ENCODE measurements around the gene TNFSF13.

TNFSF13 gene

DNA sequence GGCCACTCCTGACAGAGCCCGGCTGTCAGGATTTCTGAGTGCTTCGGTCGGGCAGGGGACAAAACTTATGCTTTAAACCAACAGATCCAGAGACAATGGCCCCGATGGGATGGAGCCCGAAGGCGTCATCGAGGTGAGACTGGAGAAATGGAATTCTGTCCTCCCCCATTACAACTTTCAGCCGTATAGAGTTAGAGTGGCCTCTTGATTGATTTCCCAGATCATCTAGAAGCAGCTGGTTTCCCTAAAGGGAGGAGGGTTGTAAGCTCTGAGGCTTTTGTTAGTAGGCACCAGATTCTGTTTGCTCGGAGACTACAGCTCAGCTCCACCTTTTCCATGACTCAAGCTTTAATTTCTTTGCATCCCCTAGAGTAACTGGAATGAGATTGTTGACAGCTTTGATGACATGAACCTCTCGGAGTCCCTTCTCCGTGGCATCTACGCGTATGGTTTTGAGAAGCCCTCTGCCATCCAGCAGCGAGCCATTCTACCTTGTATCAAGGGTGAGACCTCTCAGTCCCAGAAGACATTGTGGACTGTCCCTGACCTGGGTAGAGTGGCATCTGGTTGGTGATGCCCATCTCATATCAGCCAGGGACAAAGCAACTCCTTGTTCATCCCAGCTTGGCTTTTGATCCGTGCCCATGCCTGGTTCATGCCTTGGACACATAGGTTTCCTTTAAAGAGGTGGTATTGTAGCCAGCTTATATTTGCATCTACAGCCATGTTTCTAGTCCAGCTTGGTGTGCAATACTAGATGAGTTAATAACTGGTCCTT lies 15.8 kb downstream of the TNFSF13 start:
- in situ Hi-C loops (cut with MboI; ENCODE audit: low sequenced_read_pairs) = no loop called here

DNA sequence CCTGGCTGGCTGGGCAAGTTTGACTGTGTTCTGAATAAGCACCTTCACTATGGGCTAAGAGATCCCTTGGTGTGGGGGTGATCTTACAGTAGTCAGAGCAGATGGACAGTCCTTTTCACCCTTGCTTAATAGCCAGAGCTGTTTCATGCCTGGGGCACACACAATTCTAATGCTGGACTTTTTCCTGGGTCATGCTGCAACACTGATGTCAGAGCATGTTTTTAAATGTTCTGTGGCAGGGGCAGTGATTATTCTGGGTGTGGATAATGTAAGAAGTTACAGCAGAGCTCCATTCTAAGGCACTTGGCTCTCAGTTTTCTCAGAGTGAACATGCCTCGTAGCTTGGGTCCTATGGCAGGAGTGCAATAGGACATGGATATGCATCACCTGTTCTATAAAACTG lies 16.9 kb downstream of the TNFSF13 start:
- in situ Hi-C loops (cut with MboI; ENCODE audit: low sequenced_read_pairs) = no loop called here

GRCh38 chr17:7575959-7576358 lies 17.4 kb downstream of the TNFSF13 start:
- in situ Hi-C loops (cut with MboI; ENCODE audit: low sequenced_read_pairs) = no loop called here

- in situ Hi-C loops (cut with MboI; ENCODE audit: low sequenced_read_pairs) = no loop called here
Measured at GRCh38 chr17:7576432-7576937, 17.9 kb downstream of the TNFSF13 start.

GRCh38 chr17:7577327-7578199 lies 19.0 kb downstream of the TNFSF13 start:
- in situ Hi-C loops (cut with MboI; ENCODE audit: low sequenced_read_pairs) = no loop called here

GRCh38 chr17:7579001-7579833 lies 20.7 kb downstream of the TNFSF13 start, which contains the start of gene CD68:
Gene CD68 (plus strand): TSS chr17:7579638. CDS start chr17:7579678, 40 bp downstream.
- in situ Hi-C loops (cut with MboI; ENCODE audit: low sequenced_read_pairs) = no loop called here

- in situ Hi-C loops (cut with MboI; ENCODE audit: low sequenced_read_pairs) = no loop called here
Measured at GRCh38 chr17:7579834-7580603, 21.5 kb downstream of the TNFSF13 start.

DNA sequence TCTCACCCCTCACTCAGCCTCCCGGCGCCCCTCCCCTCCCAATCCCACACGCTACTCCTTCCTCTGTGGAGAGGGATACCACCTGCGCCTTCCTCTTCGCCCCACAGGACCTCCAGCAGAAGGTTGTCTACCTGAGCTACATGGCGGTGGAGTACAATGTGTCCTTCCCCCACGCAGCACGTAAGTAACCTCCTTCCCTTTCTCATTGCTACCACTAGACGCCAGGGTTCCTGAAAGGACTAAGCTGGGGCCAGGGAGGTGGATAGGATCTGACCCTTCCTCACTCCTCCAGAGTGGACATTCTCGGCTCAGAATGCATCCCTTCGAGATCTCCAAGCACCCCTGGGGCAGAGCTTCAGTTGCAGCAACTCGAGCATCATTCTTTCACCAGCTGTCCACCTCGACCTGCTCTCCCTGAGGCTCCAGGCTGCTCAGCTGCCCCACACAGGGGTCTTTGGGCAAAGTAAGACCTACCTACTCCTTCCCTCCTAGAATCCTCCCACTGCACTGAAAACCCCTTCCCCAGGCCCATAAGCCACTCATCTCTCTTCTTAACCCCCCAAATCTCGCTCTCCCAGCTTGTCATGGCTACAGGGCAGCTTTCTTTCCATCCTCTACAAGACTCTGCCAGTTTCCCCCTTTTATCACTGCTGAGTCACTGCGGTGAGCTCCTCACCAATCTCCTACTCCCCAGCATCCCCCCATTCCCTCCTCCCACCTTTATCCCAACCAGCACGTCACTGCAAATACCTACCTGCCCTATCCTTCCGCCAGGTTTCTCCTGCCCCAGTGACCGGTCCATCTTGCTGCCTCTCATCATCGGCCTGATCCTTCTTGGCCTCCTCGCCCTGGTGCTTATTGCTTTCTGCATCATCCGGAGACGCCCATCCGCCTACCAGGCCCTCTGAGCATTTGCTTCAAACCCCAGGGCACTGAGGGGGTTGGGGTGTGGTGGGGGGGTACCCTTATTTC lies 22.3 kb downstream of the TNFSF13 start:
- in situ Hi-C loops (cut with MboI; ENCODE audit: low sequenced_read_pairs) = no loop called here

GRCh38 chr17:7582396-7583252 lies 24.1 kb downstream of the TNFSF13 start:
- in situ Hi-C loops (cut with MboI; ENCODE audit: low sequenced_read_pairs) = no loop called here

- in situ Hi-C loops (cut with MboI; ENCODE audit: low sequenced_read_pairs) = no loop called here
Measured at GRCh38 chr17:7583253-7584109, 24.9 kb downstream of the TNFSF13 start, which contains the start of gene MPDU1. Gene MPDU1 (plus strand): TSS chr17:7583852. CDS start chr17:7583863, 11 bp downstream.

DNA sequence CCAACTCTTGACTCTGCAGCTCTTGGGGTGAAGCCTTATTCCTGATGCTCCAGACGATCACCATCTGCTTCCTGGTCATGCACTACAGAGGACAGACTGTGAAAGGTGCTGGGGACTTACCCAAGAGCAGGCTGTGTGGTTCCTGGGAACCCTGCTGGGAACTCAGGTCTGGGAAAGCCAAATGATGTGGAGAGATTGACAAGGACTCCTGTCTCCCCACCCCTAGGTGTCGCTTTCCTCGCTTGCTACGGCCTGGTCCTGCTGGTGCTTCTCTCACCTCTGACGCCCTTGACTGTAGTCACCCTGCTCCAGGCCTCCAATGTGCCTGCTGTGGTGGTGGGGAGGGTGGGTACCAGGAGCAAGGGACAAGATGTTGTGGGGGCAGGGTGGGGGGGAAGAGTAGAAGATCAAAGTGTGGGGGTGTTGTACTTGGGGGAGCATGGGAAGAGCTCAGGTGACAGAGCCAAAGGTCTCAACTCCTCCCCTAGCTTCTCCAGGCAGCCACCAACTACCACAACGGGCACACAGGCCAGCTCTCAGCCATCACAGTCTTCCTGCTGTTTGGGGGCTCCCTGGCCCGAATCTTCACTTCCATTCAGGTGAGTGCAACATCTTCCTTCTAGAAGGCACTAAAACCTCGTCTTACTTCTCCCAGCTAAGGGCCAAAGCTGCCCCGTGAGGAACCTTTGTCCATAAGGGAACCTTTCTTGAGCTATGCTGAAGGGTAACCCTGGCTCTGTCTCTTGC lies 28.3 kb downstream of the TNFSF13 start:
- in situ Hi-C loops (cut with MboI; ENCODE audit: low sequenced_read_pairs) = no loop called here

GRCh38 chr17:7587420-7588151 lies 29.0 kb downstream of the TNFSF13 start:
- in situ Hi-C loops (cut with MboI; ENCODE audit: low sequenced_read_pairs) = no loop called here

DNA sequence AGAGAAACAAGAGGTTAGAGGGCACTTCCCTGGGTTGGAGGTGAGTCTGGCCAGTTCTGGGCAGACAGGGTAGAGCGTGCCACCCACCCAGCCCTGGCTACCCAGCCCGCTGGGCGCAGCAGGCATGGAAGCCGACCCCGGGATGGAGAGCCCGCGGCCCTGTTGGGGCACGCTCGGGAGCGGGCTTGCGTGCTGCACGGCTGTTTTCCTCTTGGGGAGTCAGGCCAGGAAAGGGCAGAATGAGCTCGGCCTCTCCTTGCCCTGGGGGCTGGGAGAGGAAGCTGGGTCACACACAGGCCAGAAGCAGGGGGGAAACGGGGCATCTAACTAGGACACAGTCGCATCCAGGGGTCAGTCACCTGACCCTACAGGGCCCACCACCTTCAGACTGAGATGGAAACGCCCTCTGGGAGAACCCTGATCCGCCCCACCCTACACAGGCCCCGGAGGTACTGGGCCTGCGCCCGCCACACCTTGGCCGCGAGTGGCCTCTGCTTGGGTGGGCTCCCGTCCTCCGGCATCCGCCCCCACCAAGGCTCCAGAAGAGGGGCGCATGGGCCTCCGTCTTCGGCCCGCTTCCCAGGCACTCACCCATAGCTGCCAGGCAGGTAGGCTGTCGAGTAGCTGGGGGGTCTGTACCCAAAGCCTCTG lies 30.1 kb downstream of the TNFSF13 start:
- in situ Hi-C loops (cut with MboI; ENCODE audit: low sequenced_read_pairs) = no loop called here

DNA sequence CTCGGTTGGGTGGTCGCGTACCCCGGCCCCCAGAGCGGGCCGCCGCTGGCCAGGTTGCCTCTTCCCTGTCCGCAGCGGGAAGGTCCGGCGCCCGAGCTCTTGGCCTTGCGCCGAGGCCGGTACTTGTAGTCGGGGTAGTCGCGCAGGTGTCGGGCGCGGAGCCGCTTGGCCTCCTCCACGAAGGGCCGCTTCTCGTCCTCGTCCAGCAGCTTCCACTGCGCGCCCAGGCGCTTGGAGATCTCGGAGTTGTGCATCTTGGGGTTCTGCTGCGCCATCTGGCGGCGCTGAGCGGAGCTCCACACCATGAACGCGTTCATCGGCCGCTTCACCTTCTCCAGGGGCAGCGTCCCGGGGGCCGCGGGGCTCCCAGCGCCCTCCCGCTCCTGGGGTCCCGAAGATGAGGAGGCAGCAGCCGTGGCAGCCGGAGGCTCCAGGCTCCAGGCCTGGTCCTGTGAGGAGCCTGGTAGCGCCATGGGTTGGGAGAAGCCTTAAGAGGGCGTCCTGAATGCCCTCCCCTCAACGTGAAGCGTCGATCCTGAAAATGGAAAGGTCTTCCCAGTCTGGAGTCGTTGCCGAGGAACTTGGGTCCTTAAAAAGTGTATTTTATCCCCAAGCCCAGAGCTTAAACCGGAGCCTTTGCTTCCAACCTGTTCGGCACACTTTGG lies 30.8 kb downstream of the TNFSF13 start:
- in situ Hi-C loops (cut with MboI; ENCODE audit: low sequenced_read_pairs) = no loop called here
